ENCODE data around the gene C1QA.

The C1QA gene

DNA sequence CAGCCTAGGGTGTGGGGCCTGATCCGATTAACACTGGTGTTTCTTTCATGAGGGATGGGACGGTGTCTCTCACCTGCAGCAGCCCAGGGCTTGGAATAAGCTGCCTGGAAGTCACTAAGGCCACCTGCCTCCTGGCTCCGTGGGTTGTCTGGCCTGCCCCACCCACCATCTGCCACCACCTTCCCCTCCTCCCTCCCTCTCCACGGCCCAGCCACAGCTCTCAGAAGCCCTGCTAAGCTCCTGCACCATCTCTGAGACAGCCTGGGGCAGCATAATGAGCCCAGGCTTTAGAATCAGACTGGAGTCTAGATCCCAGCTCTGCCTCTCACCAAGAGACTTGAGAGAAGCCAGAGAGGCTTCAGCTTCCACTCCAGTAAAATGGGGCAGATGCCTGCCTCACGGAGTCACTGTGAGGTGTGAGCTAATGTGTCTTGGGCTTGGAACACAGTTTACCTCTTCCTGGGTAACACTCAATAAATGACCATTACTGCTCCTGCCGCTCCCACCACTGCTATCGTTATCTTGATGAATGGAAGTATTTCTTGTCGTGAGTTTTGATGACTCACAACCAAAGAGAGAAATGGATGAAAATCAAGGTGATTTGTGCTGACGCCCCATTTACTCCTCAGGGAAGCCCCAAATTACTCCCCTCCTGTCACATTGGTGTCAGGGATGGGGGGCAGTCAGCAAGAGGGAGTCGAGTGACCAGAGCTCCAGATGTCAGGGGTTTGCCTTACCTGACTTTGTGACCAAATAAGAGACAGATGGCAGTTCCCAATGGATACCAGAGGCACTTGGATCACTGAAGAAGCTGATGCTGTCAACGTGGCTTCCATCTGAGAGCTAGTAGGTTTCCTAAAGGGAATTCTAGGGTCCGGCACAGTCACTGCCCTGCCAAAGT is 23.5 kb upstream of the C1QA start:
- peak; percentile 84 for DNase-seq (ENCODE audit: low spot score)

DNA sequence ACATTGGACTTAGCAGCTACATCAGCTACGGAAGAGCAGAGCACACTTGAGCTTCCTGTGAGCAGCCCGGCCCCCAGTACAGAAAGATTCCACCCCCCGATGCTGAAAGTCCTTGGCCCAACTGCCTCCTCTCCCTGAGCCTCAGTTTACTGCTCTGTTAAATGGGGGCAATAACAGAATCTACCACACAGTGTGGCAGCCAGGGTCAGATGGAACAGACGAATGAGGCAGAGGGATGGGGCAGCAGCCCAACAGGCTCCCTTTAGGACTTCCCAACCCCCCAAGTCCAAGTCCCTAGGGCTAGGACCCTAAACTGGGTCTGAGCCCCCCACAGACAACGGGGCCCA is 22.9 kb upstream of the C1QA start:
- no peak for DNase-seq (ENCODE audit: low spot score)

DNA sequence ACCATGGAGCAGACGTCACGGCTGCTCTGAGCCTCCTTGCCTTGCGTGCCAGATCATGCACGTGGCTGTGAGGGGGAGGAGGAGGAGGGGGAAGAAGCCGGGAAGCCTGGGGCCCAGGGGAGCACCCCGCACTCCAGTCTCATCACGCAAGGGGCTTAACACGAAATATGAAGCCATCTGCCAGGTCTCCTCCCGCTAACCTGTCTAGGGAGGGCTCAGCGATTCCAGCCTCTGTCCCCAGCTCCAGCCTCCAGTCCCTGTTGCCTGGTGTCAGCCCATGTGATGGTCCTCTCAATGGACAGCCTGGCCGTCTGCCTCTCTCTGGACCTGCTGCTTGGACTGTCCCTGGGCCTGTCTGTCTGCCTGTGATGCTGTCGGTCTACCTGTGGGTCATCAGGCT is 22.5 kb upstream of the C1QA start:
- peak; percentile 83 for DNase-seq (ENCODE audit: low spot score)

GRCh38 chr1:22615886-22616285 is 20.5 kb upstream of the C1QA start:
- no peak for DNase-seq (ENCODE audit: low spot score)

DNA sequence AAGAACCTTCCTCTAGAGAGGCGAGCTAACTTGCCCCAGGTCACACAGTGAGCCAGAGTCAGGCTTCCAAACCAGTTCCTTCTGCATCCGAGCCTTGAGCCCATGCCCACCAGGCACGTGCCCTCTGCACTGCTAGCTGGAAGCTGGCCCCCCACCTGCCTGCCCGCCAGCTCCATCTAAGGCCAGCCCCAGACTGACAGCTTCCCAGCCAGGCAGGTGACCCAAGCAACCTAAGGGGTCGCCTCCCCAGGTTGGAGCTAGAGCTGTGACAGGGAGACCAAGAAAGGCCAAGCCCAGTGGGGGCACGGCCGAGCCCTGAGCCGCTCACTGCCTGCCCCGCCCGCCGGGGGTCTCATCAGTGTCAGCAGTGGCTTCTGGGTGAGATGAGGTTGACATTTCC is 19.9 kb upstream of the C1QA start:
- no peak for DNase-seq (ENCODE audit: low spot score)

- no peak for DNase-seq (ENCODE audit: low spot score)
Observed at GRCh38 chr1:22618056-22618455, 18.4 kb upstream of the C1QA start.

- no peak for DNase-seq (ENCODE audit: low spot score)
Observed at GRCh38 chr1:22619252-22619651, 17.2 kb upstream of the C1QA start.

DNA sequence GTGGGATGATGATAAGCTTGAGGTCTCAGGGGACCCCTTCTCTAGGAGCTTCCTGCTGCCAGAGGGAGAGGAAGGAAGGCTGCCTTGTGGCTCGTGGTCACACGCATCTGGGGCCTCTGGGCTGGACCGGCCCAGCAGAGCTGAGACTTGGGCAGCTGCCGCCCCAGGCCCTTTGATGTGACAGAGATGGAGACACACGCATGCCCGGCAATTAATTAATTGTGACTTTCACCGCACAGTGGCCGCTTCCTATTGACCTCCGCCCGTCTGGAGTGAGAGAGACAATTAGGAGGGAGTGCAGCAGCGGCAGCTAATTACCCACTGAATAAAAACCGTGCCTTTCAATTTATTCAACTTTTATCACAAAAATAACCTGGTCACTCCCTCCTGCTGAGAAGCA is 16.6 kb upstream of the C1QA start:
- no peak for DNase-seq (ENCODE audit: low spot score)

DNA sequence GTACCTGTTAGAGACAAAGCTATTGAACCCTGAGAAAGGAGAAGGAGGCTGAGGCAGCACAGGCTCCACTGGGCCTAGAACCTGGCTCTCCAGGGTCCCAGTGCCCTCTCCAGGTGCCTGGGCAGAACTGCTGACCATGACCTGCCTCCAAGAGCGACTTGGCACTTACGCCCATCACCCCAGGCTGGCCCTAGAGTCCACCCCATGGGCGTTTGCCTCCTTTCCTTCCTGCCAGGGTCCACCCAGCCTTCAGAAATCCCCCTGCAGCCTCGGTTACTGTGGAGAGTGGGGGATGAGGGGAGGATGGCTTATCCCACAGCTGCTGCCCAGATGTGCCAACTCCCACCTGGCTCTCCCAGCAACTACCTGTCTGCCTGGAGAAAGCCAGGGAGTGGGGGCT is 14.7 kb upstream of the C1QA start:
- no peak for DNase-seq (ENCODE audit: low spot score)

GRCh38 chr1:22625262-22625925 is 11.0 kb upstream of the C1QA start:
- no peak for DNase-seq (ENCODE audit: low spot score)

DNA sequence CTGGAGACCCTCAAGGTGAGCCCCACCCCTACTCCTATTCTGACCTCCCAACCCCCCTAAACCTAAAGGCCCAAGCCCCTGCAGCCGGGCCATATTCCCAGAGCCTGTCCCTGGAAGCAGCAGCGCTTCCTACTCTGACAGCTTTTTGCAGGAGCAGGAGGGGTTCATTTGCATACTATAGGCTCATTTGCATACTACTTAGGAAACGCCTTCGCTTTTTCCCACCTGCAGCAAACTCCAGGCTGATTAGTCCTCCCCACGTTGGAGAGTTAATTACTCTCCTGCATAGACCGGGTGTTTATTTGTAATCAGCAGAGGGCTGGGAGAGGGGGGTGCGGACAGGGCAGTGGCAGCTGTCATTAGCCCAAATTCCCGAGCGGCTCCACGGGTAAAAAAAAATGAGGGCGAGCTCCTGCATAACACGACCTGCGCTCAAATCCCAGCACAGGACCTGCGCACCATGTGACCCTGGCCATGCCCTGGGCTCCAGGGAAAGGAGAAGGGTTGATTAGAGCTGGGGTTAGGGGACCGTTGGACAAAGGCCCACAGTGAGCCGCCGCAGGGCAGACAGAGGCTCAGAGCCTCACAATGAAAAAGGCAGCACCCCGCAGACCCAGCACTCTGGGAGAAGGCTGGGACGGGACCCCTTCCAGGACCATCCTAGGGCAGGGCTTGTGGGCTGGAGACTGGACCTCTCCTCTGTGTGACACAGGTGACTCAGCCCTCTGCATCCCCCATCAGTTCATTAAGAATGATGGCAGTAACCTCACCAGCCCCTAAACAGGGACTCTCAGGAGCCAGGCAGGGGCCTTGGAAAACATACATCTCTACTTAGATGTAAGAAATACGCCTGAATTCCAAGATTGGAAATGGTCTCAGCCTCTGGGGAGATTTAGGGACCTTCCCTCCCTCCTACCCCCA is 9.9 kb upstream of the C1QA start:
- peak; percentile 77 for DNase-seq (ENCODE audit: low spot score)

DNA sequence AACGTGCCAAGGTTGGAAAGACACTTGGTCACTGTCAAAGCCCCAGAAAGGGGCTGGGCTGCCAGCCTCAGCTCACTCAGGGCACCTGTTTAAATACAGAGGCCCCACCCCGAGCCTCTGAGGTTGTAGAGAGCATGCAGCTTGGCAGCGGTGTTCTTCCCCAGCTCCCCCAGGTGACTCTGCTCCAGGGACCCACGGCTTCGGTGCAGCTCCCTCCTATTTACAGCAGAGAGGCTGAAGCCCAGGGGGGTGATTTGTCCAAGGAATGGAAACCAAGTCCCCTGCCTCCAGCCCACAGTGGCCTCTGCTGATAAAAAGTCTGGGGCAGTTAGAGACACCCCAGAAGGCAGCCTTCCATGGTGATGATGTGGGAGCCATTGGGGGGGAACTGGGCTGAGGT is 9.1 kb upstream of the C1QA start:
- DNase-seq (ENCODE audit: low spot score): no peak

GRCh38 chr1:22628698-22629444 is 7.6 kb upstream of the C1QA start:
- no peak for DNase-seq (ENCODE audit: low spot score)

- no peak for DNase-seq (ENCODE audit: low spot score)
Observed at GRCh38 chr1:22629886-22630285, 6.5 kb upstream of the C1QA start.

DNA sequence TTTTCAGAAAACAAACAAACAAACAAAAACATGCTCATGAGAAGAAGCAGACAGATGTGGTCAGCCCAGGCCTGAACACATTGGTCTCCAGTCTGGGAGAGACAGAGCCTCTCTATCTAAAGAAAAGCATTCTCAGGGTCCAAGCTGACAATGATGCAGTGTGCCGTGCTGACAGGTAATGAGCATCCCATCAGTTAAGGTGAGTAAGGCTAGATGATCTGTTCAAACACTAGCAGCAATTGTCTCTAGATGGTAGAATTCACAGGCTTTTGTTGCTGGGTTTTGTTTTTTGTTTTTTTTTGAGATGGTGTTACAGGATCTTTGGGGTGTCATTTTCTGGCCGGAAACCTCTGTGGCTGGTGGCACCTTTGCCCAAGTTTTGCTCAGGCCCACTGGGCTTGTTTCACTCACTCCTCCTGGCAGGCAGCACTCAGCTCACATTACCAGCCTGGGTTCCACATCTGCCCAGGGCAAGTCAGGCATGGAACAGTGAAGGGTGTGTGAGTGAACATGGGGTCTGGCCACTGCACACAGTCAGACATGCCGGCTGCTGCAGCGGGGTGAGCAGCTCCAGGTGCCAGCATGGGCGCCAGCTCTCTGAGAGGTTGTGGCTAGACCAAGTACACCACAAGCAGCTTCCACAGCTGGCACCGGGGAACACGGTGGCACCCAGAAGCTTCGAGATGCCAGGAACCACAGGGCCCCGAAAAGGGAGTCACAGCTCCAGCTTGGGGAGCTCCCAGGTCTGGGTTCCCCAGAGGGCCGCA is 2.5 kb upstream of the C1QA start:
- no peak for DNase-seq (ENCODE audit: low spot score)

DNA sequence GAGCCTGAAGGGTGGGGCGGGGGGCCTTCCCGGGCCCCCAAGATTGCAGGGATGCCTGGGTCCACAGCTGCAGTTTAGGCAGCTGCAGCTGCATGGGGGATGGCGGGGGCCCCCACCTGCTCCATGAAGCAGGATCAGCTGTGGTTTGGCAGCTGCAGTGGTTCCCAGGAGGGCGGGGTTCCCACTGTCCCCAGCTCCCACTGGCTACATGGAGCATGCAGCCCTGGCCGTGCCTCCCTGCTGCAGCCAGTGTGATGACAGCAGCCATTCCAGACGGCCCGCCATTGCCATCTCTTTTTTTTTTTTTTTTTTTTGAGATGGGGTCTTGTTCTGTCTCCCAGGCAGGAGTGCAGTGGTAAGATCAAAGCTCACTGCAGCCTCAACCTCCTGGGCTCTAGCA is 992 bp upstream of the C1QA start:
- DNase-seq (ENCODE audit: low spot score): no peak

- peak; percentile 61 for DNase-seq (ENCODE audit: low spot score)
Observed at GRCh38 chr1:22636927-22637326, 499 bp downstream of the C1QA start.

- DNase-seq (ENCODE audit: low spot score): no peak
Observed at GRCh38 chr1:22637907-22638445, 1.5 kb downstream of the C1QA start.

DNA sequence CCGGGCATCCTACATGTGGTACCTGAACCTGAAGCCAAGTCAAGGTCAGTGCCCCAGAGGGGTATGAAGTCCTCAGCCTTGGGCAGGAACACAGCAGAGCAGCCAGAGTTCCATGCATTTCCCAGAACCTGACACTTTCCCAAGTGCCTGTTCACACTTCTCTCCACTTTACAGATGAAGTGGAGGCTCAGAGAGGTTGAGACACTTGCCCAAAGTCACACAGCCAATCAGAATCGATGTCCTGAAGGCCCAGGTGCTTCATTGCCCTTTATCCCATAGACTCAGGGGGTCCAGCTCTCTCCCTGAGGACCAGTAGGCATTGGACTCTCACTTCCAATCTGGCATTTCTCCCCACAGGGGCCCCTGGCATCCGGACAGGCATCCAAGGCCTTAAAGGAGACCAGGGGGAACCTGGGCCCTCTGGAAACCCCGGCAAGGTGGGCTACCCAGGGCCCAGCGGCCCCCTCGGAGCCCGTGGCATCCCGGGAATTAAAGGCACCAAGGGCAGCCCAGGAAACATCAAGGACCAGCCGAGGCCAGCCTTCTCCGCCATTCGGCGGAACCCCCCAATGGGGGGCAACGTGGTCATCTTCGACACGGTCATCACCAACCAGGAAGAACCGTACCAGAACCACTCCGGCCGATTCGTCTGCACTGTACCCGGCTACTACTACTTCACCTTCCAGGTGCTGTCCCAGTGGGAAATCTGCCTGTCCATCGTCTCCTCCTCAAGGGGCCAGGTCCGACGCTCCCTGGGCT is 2.2 kb downstream of the C1QA start:
- no peak for DNase-seq (ENCODE audit: low spot score)

GRCh38 chr1:22639286-22639685 is 2.9 kb downstream of the C1QA start:
- peak; percentile 61 for DNase-seq (ENCODE audit: low spot score)

Data from D341Med (cell line).